ENCODE data around the gene RNF223.

DNA sequence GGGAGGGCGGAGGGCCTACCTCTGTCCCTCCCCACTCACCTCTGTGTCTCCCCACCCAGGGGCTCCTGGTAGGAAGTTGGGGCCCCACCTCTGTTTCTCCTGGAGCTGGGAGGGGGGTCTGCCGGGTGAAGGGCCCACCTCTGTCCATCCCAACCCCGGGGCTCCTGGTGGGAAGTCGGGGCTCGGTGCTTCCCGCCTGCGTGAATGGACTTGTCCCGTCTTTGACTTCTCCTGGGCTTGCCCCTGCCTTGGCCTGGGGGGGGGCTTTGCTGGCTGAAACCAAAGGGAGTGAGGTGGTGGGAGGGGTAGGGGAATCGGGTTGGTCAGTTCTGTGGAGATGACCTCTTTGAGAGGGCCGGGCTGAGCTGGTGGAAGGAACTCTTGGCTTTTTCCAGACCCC is 48.4 kb downstream of the RNF223 start:
- no peak for TF ChIP-seq GATA3 (IDR thresholded peaks at IDR 0.05; ENCODE audit: low read depth, low read length)
- TF ChIP-seq GATA2 (IDR thresholded peaks at IDR 0.05; ENCODE audit: low read depth, low read length): no peak
